GM12878 (cell line): ENCODE results near the gene BAHD1. TPM values are rescaled to one million over a fixed set of nuclear protein-coding genes. Genes with fewer than 3 reads are reported as not detected.
A peak's percentile ranks its signal among the peaks of the same experiment; 100 is the strongest.

Experiments
- ATAC-seq: fragments of 200-7000 bp; cut with Tn5 transposase; 3 replicates; pipeline ENCODE4 v1.9.1; 2020; ENCODE audit warnings: mild to moderate bottlenecking, moderate library complexity
- BruUV-seq: library from RNA; stranded (reverse); fragments of 400-500 nt; replicated peaks from 2 replicates; lab custom pipeline; 2021; lab: Mats Ljungman, UMichigan
- CTCF ChIA-PET: fragments of 300-600 bp; sonication (Branson Sonifier 250); formaldehyde crosslinking; extraction: SDS; loops from one replicate; lab custom pipeline; 2021; ENCODE audit warnings: inconsistent platforms; lab: Yijun Ruan, JAX
- POLR2A ChIA-PET: fragments of 350-600 bp; formaldehyde crosslinking; extraction: SDS; loops from one replicate; lab custom pipeline; 2021; ENCODE audit warnings: inconsistent platforms; lab: Charles Lee
- RAD21 ChIA-PET: fragments of 300-600 bp; sonication (Branson Sonifier 250); formaldehyde crosslinking; loops from one replicate; lab custom pipeline; 2023; ENCODE audit warnings: antibody characterized with exemption; ENCODE audit not compliant: unreplicated experiment; lab: Charles Lee
- SMC1A ChIA-PET: fragments of 300-600 bp; sonication (Branson Sonifier 250); formaldehyde crosslinking; loops from one replicate; lab custom pipeline; 2023; ENCODE audit not compliant: unreplicated experiment, uncharacterized antibody; lab: Charles Lee
- DNase-seq: peaks from one replicate; pipeline ENCODE4 v3.0.0-alpha.2; 2011; ENCODE audit warnings: low read depth, low spot score
- FAIRE-seq: peaks from 3 replicates; lab custom pipeline; 2011; peaks lifted over from hg19 to GRCh38; lab: Jason Lieb, UNC
- H2AFZ ChIP-seq: 2 replicates; pipeline ENCODE4 v1.6.0; 2011; ENCODE audit warnings: low read depth, low read length, control low read depth; ENCODE audit not compliant: control insufficient read depth
- H3K27ac ChIP-seq: 2 replicates; pipeline ENCODE4 v1.5.1; 2011; ENCODE audit warnings: control low read depth; ENCODE audit not compliant: control insufficient read depth, insufficient read depth
- H3K27me3 ChIP-seq, 2 experiments: replicated peaks in 1 of 2; 2 replicates each; pipeline versions ENCODE4 v1.6.0 to v1.6.1; 2011; ENCODE audit warnings: low read length in 1 of 2; ENCODE audit not compliant: control insufficient read depth in 2 of 2, insufficient read depth in 2 of 2
- H3K36me3 ChIP-seq, 2 experiments: 2 replicates each; pipeline ENCODE4 v1.5.1; 2011; ENCODE audit warnings: low read length in 1 of 2; ENCODE audit not compliant: control insufficient read depth in 2 of 2, insufficient read depth in 2 of 2
- H3K4me1 ChIP-seq: 2 replicates; pipeline ENCODE4 v1.6.1; 2011; ENCODE audit warnings: mild to moderate bottlenecking, low read length, moderate library complexity, mixed read lengths; ENCODE audit not compliant: control insufficient read depth, insufficient read depth
- H3K4me2 ChIP-seq: 2 replicates; pipeline ENCODE4 v1.6.0; 2011; ENCODE audit warnings: control low read depth; ENCODE audit not compliant: control insufficient read depth, insufficient read depth
- H3K4me3 ChIP-seq: fragments of 200-600 bp; sonication (generic); 2 replicates; pipeline ENCODE4 v1.5.1; 2016
- H3K79me2 ChIP-seq: 2 replicates; pipeline ENCODE4 v1.6.0; 2011; ENCODE audit warnings: low read length; ENCODE audit not compliant: control insufficient read depth, insufficient read depth
- H3K9ac ChIP-seq: 2 replicates; pipeline ENCODE4 v1.8.0; 2011; ENCODE audit warnings: low read length, control low read depth, mixed read lengths; ENCODE audit not compliant: control insufficient read depth, insufficient read depth
- H3K9me3 ChIP-seq: replicated peaks from 3 replicates; pipeline ENCODE4 v1.5.1; 2011; ENCODE audit warnings: mild to moderate bottlenecking, low read length; ENCODE audit not compliant: control insufficient read depth, insufficient read depth
- H4K20me1 ChIP-seq: 2 replicates; pipeline ENCODE4 v1.6.0; 2011; ENCODE audit not compliant: control insufficient read depth, insufficient read depth
- FOXM1 ChIP-seq: IDR thresholded peaks from 2 replicates; pipeline ENCODE4 v1.6.1; 2012; ENCODE audit warnings: low read depth, mild to moderate bottlenecking, inconsistent platforms, low read length, moderate library complexity
- MEF2A ChIP-seq: IDR thresholded peaks from 2 replicates; pipeline ENCODE4 v1.6.1; 2011; ENCODE audit warnings: low read depth, mild to moderate bottlenecking, low read length, moderate library complexity; ENCODE audit not compliant: insufficient read depth
- NFXL1 ChIP-seq: fragments of 450-650 bp; IDR thresholded peaks from 2 replicates; pipeline ENCODE4 v1.6.1; 2017; ENCODE audit warnings: antibody characterized with exemption, mild to moderate bottlenecking, borderline replicate concordance
- NFYB ChIP-seq: IDR thresholded peaks from 2 replicates; pipeline ENCODE4 v1.6.1; 2011; ENCODE audit warnings: low read depth, mild to moderate bottlenecking, low read length, improper control_type of control experiment, moderate library complexity; ENCODE audit not compliant: insufficient read depth
- POLR2A ChIP-seq: IDR thresholded peaks from 2 replicates; pipeline ENCODE4 v1.6.1; 2011; ENCODE audit warnings: low read depth, mild to moderate bottlenecking, low read length
- RB1 ChIP-seq: fragments of 450-650 bp; formaldehyde crosslinking; IDR thresholded peaks from 2 replicates; pipeline ENCODE4 v1.6.1; 2017; ENCODE audit warnings: mild to moderate bottlenecking, borderline replicate concordance
- TAF1 ChIP-seq: IDR thresholded peaks from 2 replicates; pipeline ENCODE4 v1.6.1; 2011; ENCODE audit warnings: mild to moderate bottlenecking, low read depth, low read length, borderline replicate concordance
- WGBS: methylation state at CpG from one replicate; pipeline ENCODE4 v1.1.6; 2016; ENCODE audit warnings: low lambda C conversion rate; ENCODE audit not compliant: insufficient replicate concordance, insufficient coverage; ENCODE audit errors: missing lambda C conversion rate; 5-methylcytosine and 5-hydroxymethylcytosine counted together
- in situ Hi-C: fragments of 300-500 bp; cut with MboI; formaldehyde crosslinking; loops from 9 replicates; pipeline ENCODE4 v1.14.3; 2018; ENCODE audit warnings: mixed read lengths
- intact Hi-C: fragments of 100-400 bp; cut with micrococcal nuclease; formaldehyde crosslinking; loops from one replicate; pipeline ENCODE4 v1.14.2; 2022; ENCODE audit not compliant: unreplicated experiment
- polyA plus RNA-seq, 11 experiments: library from polyadenylated mRNA; depleted of rRNA in 4 of 11; unstranded in 6 of 11; stranded (reverse) in 5 of 11; fragments of >200 nt; fragmentation: Nextera tagmentation in 4 of 11; fragmentation: Illumina TruSeq in 1 of 11; extraction: Ambion mirVana in 4 of 11; extraction: Trizol in 1 of 11; gene quantifications; 1 replicate in 1 of 11; 2 replicates in 10 of 11; pipeline versions ENCODE4 v1.2.1 to v1.2.3, GENCODE V29; 2011 to 2016; ENCODE audit warnings: inconsistent platforms in 2 of 11, missing spikeins in 2 of 11, low read depth in 1 of 11
- total RNA-seq, 4 experiments: library from RNA; depleted of rRNA in 3 of 4; stranded (reverse); fragments of >200 nt in 3 of 4; fragmentation: Illumina TruSeq in 1 of 4; extraction: Trizol in 1 of 4; gene quantifications; 2 replicates each; pipeline versions ENCODE4 v1.2.1 to v1.2.3, GENCODE V29; 2013 to 2021

The BAHD1 gene
- total and polyA plus RNA-seq, 10 of the 15 experiments (the other 5 are each of a cell fraction or from before 2014, with no cell fraction given) = 0.21 to 21.8 (median 5.8) TPM

DNA sequence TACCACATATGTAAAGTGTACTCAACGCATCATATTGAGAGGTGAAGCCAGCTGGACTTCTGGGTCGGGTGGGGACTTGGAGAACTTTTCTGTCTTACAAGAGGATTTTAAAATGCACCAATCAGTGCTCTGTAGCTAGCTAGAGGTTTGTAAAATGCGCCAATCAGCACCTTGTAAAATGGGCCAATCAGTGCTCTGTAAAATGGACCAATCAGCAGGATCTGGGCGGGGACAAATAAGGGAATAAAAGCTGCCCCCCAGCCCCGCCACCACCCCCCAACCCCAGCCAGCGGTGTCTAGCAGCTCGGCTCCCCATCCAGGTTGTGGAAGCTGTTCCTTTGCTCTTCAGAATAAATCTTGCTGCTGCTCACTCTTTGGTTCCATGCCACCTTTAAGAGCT is 41.4 kb upstream of the BAHD1 start:
- CTCF ChIA-PET = interaction anchor here (0.9 to 1.0 kb wide), 2 partner anchors 18 to 41 kb away, joined by 3 to 4 read pairs; no protein-coding TSS in a partner anchor
- WGBS = 87% methylated on average over 7 of the region's 7 CpGs
- no peaks in the 10 kb centered on the region for H3K27me3 ChIP-seq
- SMC1A ChIA-PET = interaction anchor here (0.5 to 1.4 kb wide), 4 partner anchors 10 to 659 kb away, joined by 3 to 6 read pairs (median 4); no protein-coding TSS in a partner anchor
- TF ChIP-seq NFXL1 (no peak), NFYB (0 out of 2 replicates have a peak, but pooled peaks have one; percentile 47), FOXM1 (no peak), POLR2A (no peak), RB1 (no peak), TAF1 (no peak), MEF2A (no peak)
- intact Hi-C loops (no loop called here), in situ Hi-C loops (no loop called here)
- no peaks in the 10 kb centered on the region for H4K20me1 ChIP-seq
- FAIRE-seq (no peak), ATAC-seq (peak; percentile 13; the same call in 1 of the 3 replicates), DNase-seq (no peak)
- H2AFZ ChIP-seq = no peak overlapping the region
- no TSS peak for BruUV-seq
- no peak overlapping the region for H3K4me3 ChIP-seq
- no peaks in the 10 kb centered on the region for H3K36me3 ChIP-seq
- POLR2A ChIA-PET = interaction anchor here (1.7 to 2.4 kb wide), 2 partner anchors 8 to 16 kb away, joined by 7 to 8 read pairs; partner anchors contain the start of gene KNSTRN
- H3K4me2 ChIP-seq = no peak overlapping the region
- H3K79me2 ChIP-seq = no peaks in the 10 kb centered on the region
- no peaks in the 10 kb centered on the region for H3K4me1 ChIP-seq
- H3K27ac ChIP-seq = no peak overlapping the region
- H3K9me3 ChIP-seq = no peaks in the 10 kb centered on the region
- no peak overlapping the region for H3K9ac ChIP-seq
- RAD21 ChIA-PET = interaction anchor here (0.7 to 1.5 kb wide), 2 partner anchors 11 to 119 kb away, joined by 4 read pairs; no protein-coding TSS in a partner anchor
